SK-N-SH treated with all-trans-retinoic acid at 6 μM for 48 hours (cell line): ENCODE results near the gene CD300LB.

Experiments
- ARNTL ChIP-seq: fragments of 450-650 bp; formaldehyde crosslinking; IDR thresholded peaks from 2 replicates; pipeline ENCODE4 v1.5.0; 2020; ENCODE audit warnings: low read depth, mild to moderate bottlenecking, moderate library complexity, borderline replicate concordance
- BACH2 ChIP-seq: fragments of 250-450 bp; sonication (Bioruptor Pico); IDR thresholded peaks from 2 replicates; pipeline ENCODE4 v1.9.0; 2021; ENCODE audit warnings: mild to moderate bottlenecking, borderline replicate concordance
- PPARA ChIP-seq: fragments of 250-450 bp; sonication (Bioruptor Pico); IDR thresholded peaks from 2 replicates; pipeline ENCODE4 v1.5.0; 2020; ENCODE audit warnings: mild to moderate bottlenecking, borderline replicate concordance
- RARB ChIP-seq: fragments of 250-450 bp; sonication (Bioruptor Pico); IDR thresholded peaks from 2 replicates; pipeline ENCODE4 v1.8.0; 2021; ENCODE audit warnings: mild to moderate bottlenecking, moderate library complexity
- TCF4 ChIP-seq: fragments of 250-450 bp; sonication (Bioruptor Pico); IDR thresholded peaks from 2 replicates; pipeline ENCODE4 v1.8.0; 2021; ENCODE audit warnings: mild to moderate bottlenecking, moderate library complexity, borderline replicate concordance
- ZFP30 ChIP-seq: fragments of 450-650 bp; formaldehyde crosslinking; IDR thresholded peaks from 2 replicates; pipeline ENCODE4 v1.5.0; 2022; ENCODE audit warnings: mild to moderate bottlenecking, moderate library complexity
- ZNF565 ChIP-seq: fragments of 450-650 bp; formaldehyde crosslinking; conservative IDR thresholded peaks from 2 replicates; pipeline ENCODE4 v1.5.0; 2020; ENCODE audit warnings: low read depth, mild to moderate bottlenecking, moderate library complexity
- ZNF70 ChIP-seq: fragments of 450-650 bp; formaldehyde crosslinking; IDR thresholded peaks from 2 replicates; pipeline ENCODE4 v1.5.0; 2020; ENCODE audit warnings: mild to moderate bottlenecking, moderate library complexity
- ZNF8 ChIP-seq: fragments of 450-650 bp; formaldehyde crosslinking; IDR thresholded peaks from 2 replicates; pipeline ENCODE4 v1.5.0; 2020; ENCODE audit warnings: mild to moderate bottlenecking, moderate library complexity
- TF ChIP-seq, protein P1 (sequence below): fragments of 250-450 bp; sonication (Bioruptor Pico); IDR thresholded peaks from 2 replicates; pipeline ENCODE4 v1.5.1; 2020; ENCODE audit warnings: low read depth, mild to moderate bottlenecking, moderate library complexity
- TF ChIP-seq, protein P2 (sequence below): fragments of 250-450 bp; sonication (Bioruptor Pico); IDR thresholded peaks from 2 replicates; pipeline ENCODE4 v1.8.0; 2020; ENCODE audit warnings: mild to moderate bottlenecking, moderate library complexity, borderline replicate concordance
- TF ChIP-seq, protein P3 (sequence below): fragments of 250-450 bp; sonication (Bioruptor Pico); IDR thresholded peaks from 2 replicates; pipeline ENCODE4 v1.5.0; 2020; ENCODE audit warnings: mild to moderate bottlenecking, moderate library complexity

DNA sequence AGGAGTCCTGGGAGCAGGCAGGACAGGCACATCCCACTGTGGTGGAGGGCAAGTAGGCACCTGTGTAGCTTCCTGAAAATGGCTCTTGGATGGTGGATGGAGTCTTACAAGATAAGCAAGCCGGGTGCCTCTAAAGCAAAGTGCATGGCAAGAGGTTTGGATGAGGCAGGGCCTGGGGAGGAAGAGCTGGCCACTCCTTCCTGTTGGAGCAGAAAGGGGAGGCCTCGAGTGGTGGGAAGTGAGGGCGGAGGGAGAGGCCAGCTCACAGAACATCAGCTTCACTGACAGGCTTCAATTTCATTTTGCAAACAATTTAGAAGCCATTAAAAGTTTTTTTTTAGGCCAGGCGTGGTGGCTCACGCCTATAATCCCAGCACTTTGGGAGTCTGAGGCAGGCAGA is 33.8 kb downstream of the CD300LB start:
- TF ChIP-seq ARNTL = no peak
- TF ChIP-seq, protein P1, sequence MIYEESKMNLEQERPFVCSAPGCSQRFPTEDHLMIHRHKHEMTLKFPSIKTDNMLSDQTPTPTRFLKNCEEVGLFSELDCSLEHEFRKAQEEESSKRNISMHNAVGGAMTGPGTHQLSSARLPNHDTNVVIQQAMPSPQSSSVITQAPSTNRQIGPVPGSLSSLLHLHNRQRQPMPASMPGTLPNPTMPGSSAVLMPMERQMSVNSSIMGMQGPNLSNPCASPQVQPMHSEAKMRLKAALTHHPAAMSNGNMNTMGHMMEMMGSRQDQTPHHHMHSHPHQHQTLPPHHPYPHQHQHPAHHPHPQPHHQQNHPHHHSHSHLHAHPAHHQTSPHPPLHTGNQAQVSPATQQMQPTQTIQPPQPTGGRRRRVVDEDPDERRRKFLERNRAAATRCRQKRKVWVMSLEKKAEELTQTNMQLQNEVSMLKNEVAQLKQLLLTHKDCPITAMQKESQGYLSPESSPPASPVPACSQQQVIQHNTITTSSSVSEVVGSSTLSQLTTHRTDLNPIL (CRISPR knock-in tag) = no peak
- TF ChIP-seq, protein P2, sequence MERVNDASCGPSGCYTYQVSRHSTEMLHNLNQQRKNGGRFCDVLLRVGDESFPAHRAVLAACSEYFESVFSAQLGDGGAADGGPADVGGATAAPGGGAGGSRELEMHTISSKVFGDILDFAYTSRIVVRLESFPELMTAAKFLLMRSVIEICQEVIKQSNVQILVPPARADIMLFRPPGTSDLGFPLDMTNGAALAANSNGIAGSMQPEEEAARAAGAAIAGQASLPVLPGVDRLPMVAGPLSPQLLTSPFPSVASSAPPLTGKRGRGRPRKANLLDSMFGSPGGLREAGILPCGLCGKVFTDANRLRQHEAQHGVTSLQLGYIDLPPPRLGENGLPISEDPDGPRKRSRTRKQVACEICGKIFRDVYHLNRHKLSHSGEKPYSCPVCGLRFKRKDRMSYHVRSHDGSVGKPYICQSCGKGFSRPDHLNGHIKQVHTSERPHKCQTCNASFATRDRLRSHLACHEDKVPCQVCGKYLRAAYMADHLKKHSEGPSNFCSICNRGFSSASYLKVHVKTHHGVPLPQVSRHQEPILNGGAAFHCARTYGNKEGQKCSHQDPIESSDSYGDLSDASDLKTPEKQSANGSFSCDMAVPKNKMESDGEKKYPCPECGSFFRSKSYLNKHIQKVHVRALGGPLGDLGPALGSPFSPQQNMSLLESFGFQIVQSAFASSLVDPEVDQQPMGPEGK (CRISPR knock-in tag) = no peak
- no peak for TF ChIP-seq RARB (CRISPR knock-in tag)
- no peak for TF ChIP-seq ZFP30 (CRISPR knock-in tag)
- TF ChIP-seq, protein P3, sequence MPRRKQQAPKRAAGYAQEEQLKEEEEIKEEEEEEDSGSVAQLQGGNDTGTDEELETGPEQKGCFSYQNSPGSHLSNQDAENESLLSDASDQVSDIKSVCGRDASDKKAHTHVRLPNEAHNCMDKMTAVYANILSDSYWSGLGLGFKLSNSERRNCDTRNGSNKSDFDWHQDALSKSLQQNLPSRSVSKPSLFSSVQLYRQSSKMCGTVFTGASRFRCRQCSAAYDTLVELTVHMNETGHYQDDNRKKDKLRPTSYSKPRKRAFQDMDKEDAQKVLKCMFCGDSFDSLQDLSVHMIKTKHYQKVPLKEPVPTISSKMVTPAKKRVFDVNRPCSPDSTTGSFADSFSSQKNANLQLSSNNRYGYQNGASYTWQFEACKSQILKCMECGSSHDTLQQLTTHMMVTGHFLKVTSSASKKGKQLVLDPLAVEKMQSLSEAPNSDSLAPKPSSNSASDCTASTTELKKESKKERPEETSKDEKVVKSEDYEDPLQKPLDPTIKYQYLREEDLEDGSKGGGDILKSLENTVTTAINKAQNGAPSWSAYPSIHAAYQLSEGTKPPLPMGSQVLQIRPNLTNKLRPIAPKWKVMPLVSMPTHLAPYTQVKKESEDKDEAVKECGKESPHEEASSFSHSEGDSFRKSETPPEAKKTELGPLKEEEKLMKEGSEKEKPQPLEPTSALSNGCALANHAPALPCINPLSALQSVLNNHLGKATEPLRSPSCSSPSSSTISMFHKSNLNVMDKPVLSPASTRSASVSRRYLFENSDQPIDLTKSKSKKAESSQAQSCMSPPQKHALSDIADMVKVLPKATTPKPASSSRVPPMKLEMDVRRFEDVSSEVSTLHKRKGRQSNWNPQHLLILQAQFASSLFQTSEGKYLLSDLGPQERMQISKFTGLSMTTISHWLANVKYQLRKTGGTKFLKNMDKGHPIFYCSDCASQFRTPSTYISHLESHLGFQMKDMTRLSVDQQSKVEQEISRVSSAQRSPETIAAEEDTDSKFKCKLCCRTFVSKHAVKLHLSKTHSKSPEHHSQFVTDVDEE (CRISPR knock-in tag) = no peak
- no peak for TF ChIP-seq ZNF565 (CRISPR knock-in tag)
- no peak for TF ChIP-seq ZNF70 (CRISPR knock-in tag)
- TF ChIP-seq PPARA (CRISPR knock-in tag) = no peak
- no peak for TF ChIP-seq ZNF8 (CRISPR knock-in tag)
- no peak for TF ChIP-seq TCF4 (CRISPR knock-in tag)
- TF ChIP-seq BACH2 (CRISPR knock-in tag) = no peak
